Measurements from ENCODE around the gene AIG1. TPM values are rescaled to one million over a fixed set of nuclear protein-coding genes. Genes with fewer than 3 reads are reported as not detected.

Gene AIG1
- total RNA-seq, 1 experiment from 2014 or later: 51.1 TPM

GRCh38 chr6:143059663-143060353, 881 bp upstream of the AIG1 start:
- H3K9me2 ChIP-seq (ENCODE audit: insufficient read depth): no peaks in the 10 kb centered on the region
- peak overlapping the region; percentile 71 for H3K9ac ChIP-seq (ENCODE audit: low read length)
- H3K79me2 ChIP-seq (ENCODE audit: insufficient read depth, low read length): 0 out of 2 replicates have a peak, but pooled peaks cover 8% of the 10 kb centered on the region
- H3K27ac ChIP-seq (ENCODE audit: low read depth, low read length): peak overlapping the region; percentile 80
- ChIA-PET POLR2A (no interaction called here), RAD21 (ENCODE audit: low non-redundant PET in 1 of 2, low total read pairs in 2 of 2, uncharacterized antibody in 2 of 2, unreplicated experiment in 2 of 2) (no interaction called here), CTCF (no interaction called here)
- H4K20me1 ChIP-seq (ENCODE audit: insufficient read depth): no peaks in the 10 kb centered on the region
- BruUV-seq (replicated peaks): TSS peak; percentile 80
- H3K9me3 ChIP-seq (ENCODE audit: control insufficient read depth in 1 of 2, insufficient read depth in 1 of 2, low read depth in 1 of 2, low read length in 2 of 2): no peaks in the 10 kb centered on the region
- H3K4me3 ChIP-seq (replicated peaks in 1 of 2; ENCODE audit: low read depth in 1 of 2, low read length in 2 of 2): peak overlapping the region; percentile 56 to 71
- peak overlapping the region; percentile 84 for H2AFZ ChIP-seq (ENCODE audit: low read depth, low read length, poor library complexity, severe bottlenecking)
- intact Hi-C loops (cut with micrococcal nuclease): loop anchor here (2.0 kb wide), 1 partner anchor 113 kb away; no protein-coding TSS in a partner anchor
- H3K27me3 ChIP-seq (ENCODE audit: insufficient read depth, low read length): no peaks in the 10 kb centered on the region
- H3K4me2 ChIP-seq (ENCODE audit: low read length): peak overlapping the region; percentile 85
- H3K4me1 ChIP-seq (ENCODE audit: control insufficient read depth in 1 of 2, insufficient read depth in 2 of 2, low read length in 2 of 2): peaks cover 8 to 33% of the 10 kb centered on the region in 2 experiments; a peak in 3 of 4 replicates
- DNase-seq (ENCODE audit: low read depth, low spot score) (peak; percentile 62), ATAC-seq (no peak)
- no peaks in the 10 kb centered on the region for H3K36me3 ChIP-seq (ENCODE audit: control insufficient read depth in 1 of 2, insufficient read depth in 2 of 2, low read length in 2 of 2)
- TF ChIP-seq SRF (IDR thresholded peaks at IDR 0.05; ENCODE audit: low read depth) (no peak; the same call in 1 of the 2 replicates), POLR2A (IDR thresholded peaks at IDR 0.05; ENCODE audit: borderline replicate concordance, extremely low read depth, insufficient read depth, insufficient read length) (no peak), TCF7L2 (IDR thresholded peaks at IDR 0.05; ENCODE audit: borderline replicate concordance, extremely low read depth, insufficient read depth, insufficient read length) (no peak), ZBTB33 (IDR thresholded peaks at IDR 0.05; ENCODE audit: extremely low read depth, insufficient replicate concordance, low read length) (no peak), ELF1 (IDR thresholded peaks at IDR 0.05; ENCODE audit: borderline replicate concordance, low read depth) (no peak), CTCF (IDR thresholded peaks at IDR 0.05 in 2 of 3, conservative IDR thresholded peaks at IDR 0.05 in 1 of 3; ENCODE audit: borderline replicate concordance in 1 of 3, insufficient read depth in 1 of 3, low read depth in 2 of 3, low read length in 2 of 3) (no peak), YY1 (IDR thresholded peaks at IDR 0.05; ENCODE audit: extremely low read depth, insufficient replicate concordance, low read depth, low read length) (no peak), EZH2phosphoT487 (IDR thresholded peaks at IDR 0.05; ENCODE audit: borderline replicate concordance) (no peak), ZNF274 (IDR thresholded peaks at IDR 0.05; ENCODE audit: low read depth, low read length) (no peak), ZFX (IDR thresholded peaks at IDR 0.05) (no peak), EGR1 (IDR thresholded peaks at IDR 0.05; ENCODE audit: low read depth) (no peak), SP1 (IDR thresholded peaks at IDR 0.05; ENCODE audit: low read depth) (peak; percentile 58), SIN3A (IDR thresholded peaks at IDR 0.05; ENCODE audit: low read depth) (no peak), CEBPB (IDR thresholded peaks at IDR 0.05; ENCODE audit: low read depth) (peak; percentile 79), RAD21 (IDR thresholded peaks at IDR 0.05; ENCODE audit: low read depth) (peak; percentile 4; the same call in 1 of the 2 replicates), FOSL1 (IDR thresholded peaks at IDR 0.05; ENCODE audit: low read depth) (peak; percentile 65), CBX3 (IDR thresholded peaks at IDR 0.05; ENCODE audit: low read depth) (peak; percentile 65), POLR2AphosphoS5 (IDR thresholded peaks at IDR 0.05; ENCODE audit: low read depth, low read length) (peak; percentile 39; the same call in 1 of the 2 replicates), JUND (IDR thresholded peaks at IDR 0.05) (peak; percentile 65; the same call in 1 of the 2 replicates), REST (IDR thresholded peaks at IDR 0.05; ENCODE audit: low read depth) (no peak), EZH2 (IDR thresholded peaks at IDR 0.05) (no peak)
